Liver (tissue), 9 donors: ENCODE results near the gene NR3C1. TPM values are rescaled to one million over a fixed set of nuclear protein-coding genes. Genes with fewer than 3 reads are reported as not detected.

Source experiments
- DNase-seq: peaks from one replicate; pipeline ENCODE4 v3.0.0-alpha.2; 2017; ENCODE audit warnings: low spot score
- H3K27ac ChIP-seq, 2 donors: one replicate each; pipeline ENCODE4 v1.7.0; 2013; ENCODE audit warnings: inconsistent platforms in 2 of 2, low read length in 2 of 2, control low read depth in 1 of 2, low read depth in 1 of 2, mild to moderate bottlenecking in 1 of 2
- H3K27me3 ChIP-seq, 4 donors: one replicate each; pipeline versions ENCODE4 v1.6.1 to v1.7.0; 2013; ENCODE audit warnings: low read length in 3 of 4, inconsistent platforms in 1 of 4, mild to moderate bottlenecking in 1 of 4, moderate library complexity in 1 of 4; ENCODE audit not compliant: control insufficient read depth in 4 of 4, insufficient read depth in 4 of 4
- H3K36me3 ChIP-seq, 4 donors: one replicate each; pipeline versions ENCODE4 v1.6.1 to v1.7.0; 2013; ENCODE audit warnings: low read length in 3 of 4, mild to moderate bottlenecking in 3 of 4, low read depth in 1 of 4, moderate library complexity in 1 of 4; ENCODE audit not compliant: control insufficient read depth in 4 of 4, insufficient read depth in 3 of 4
- H3K4me1 ChIP-seq, 4 donors: one replicate each; pipeline versions ENCODE4 v1.6.1 to v1.7.0; 2013; ENCODE audit warnings: low read length in 3 of 4, mild to moderate bottlenecking in 3 of 4, moderate library complexity in 1 of 4; ENCODE audit not compliant: control insufficient read depth in 4 of 4, insufficient read depth in 4 of 4
- H3K4me3 ChIP-seq, 3 donors: one replicate each; pipeline versions ENCODE4 v1.6.1 to v1.7.0; 2013; ENCODE audit warnings: low read length in 3 of 3, control low read depth in 1 of 3, low read depth in 1 of 3, mild to moderate bottlenecking in 1 of 3
- H3K9ac ChIP-seq, 2 donors: one replicate each; pipeline ENCODE4 v1.7.0; 2013; ENCODE audit warnings: low read length in 2 of 2, mild to moderate bottlenecking in 2 of 2, moderate library complexity in 2 of 2, control low read depth in 1 of 2, low read depth in 1 of 2
- H3K9me3 ChIP-seq, 4 donors: one replicate each; pipeline versions ENCODE4 v1.6.1 to v1.7.0; 2013; ENCODE audit warnings: low read length in 3 of 4; ENCODE audit not compliant: control insufficient read depth in 4 of 4
- EGR1 ChIP-seq, 2 donors: IDR thresholded peaks; 2 replicates each; pipeline ENCODE4 v1.6.1; 2016 to 2018; ENCODE audit warnings: antibody characterized with exemption in 2 of 2, low read depth in 2 of 2
- FOXA1 ChIP-seq: IDR thresholded peaks from 2 replicates; pipeline ENCODE4 v1.6.1; 2016; ENCODE audit warnings: antibody characterized with exemption
- FOXA2 ChIP-seq: IDR thresholded peaks from 2 replicates; pipeline ENCODE4 v1.6.1; 2016; ENCODE audit warnings: antibody characterized with exemption
- GABPA ChIP-seq, 2 donors: IDR thresholded peaks in 1 of 2; conservative IDR thresholded peaks in 1 of 2; 2 replicates each; pipeline ENCODE4 v1.6.1; 2016; ENCODE audit warnings: antibody characterized with exemption in 2 of 2, mild to moderate bottlenecking in 1 of 2, moderate library complexity in 1 of 2
- HNF4A ChIP-seq, 2 donors: conservative IDR thresholded peaks; 2 replicates each; pipeline ENCODE4 v1.6.1; 2016; ENCODE audit warnings: antibody characterized with exemption in 2 of 2, mild to moderate bottlenecking in 2 of 2
- HNF4G ChIP-seq: IDR thresholded peaks from 2 replicates; pipeline ENCODE4 v1.6.1; 2016; ENCODE audit warnings: antibody characterized with exemption
- JUND ChIP-seq, 2 donors: IDR thresholded peaks; 2 replicates each; pipeline ENCODE4 v1.6.1; 2016; ENCODE audit warnings: antibody characterized with exemption in 2 of 2
- NR2F2 ChIP-seq: IDR thresholded peaks from 2 replicates; pipeline ENCODE4 v1.6.1; 2016; ENCODE audit warnings: antibody characterized with exemption
- RAD21 ChIP-seq, 2 donors: IDR thresholded peaks; 2 replicates each; pipeline ENCODE4 v1.6.1; 2016; ENCODE audit warnings: antibody characterized with exemption in 2 of 2, mild to moderate bottlenecking in 2 of 2
- RXRA ChIP-seq, 2 donors: IDR thresholded peaks; 2 replicates each; pipeline ENCODE4 v1.6.1; 2017 to 2018; ENCODE audit warnings: antibody characterized with exemption in 2 of 2, mild to moderate bottlenecking in 1 of 2
- SP1 ChIP-seq: IDR thresholded peaks from 2 replicates; pipeline ENCODE4 v1.6.1; 2018; ENCODE audit warnings: antibody characterized with exemption, mild to moderate bottlenecking
- TAF1 ChIP-seq: conservative IDR thresholded peaks from 2 replicates; pipeline ENCODE4 v1.6.1; 2016; ENCODE audit warnings: antibody characterized with exemption, mild to moderate bottlenecking
- YY1 ChIP-seq: IDR thresholded peaks from 2 replicates; pipeline ENCODE4 v1.6.1; 2016; ENCODE audit warnings: antibody characterized with exemption, mild to moderate bottlenecking
- WGBS: extraction: QIAGEN DNeasy Blood & Tissue Kit; methylation state at CpG from one replicate; pipeline ENCODE4 v1.1.7; 2013; 5-methylcytosine and 5-hydroxymethylcytosine counted together
- polyA plus RNA-seq, 2 donors: library from polyadenylated mRNA; stranded (reverse) in 1 of 2; unstranded in 1 of 2; fragments of 200-250 nt in 1 of 2; fragments of >200 nt in 1 of 2; fragmentation: Nextera tagmentation in 1 of 2; extraction: Ambion mirVana in 1 of 2; gene quantifications; one replicate each; pipeline versions ENCODE4 v1.2.1 to v1.2.3, GENCODE V29; 2013 to 2015
- total RNA-seq, 2 donors: library from RNA; depleted of rRNA; stranded (reverse); fragments of >200 nt; gene quantifications; one replicate each; pipeline ENCODE4 v1.2.3, GENCODE V29; 2014
- TF ChIP-seq, protein P1 (sequence below): fragments of 150-350 bp; IDR thresholded peaks from 2 replicates; pipeline ENCODE4 v1.5.1; 2017; ENCODE audit warnings: improper control_type of control experiment, low read depth, low read length; ENCODE audit not compliant: missing input control
- TF ChIP-seq, protein P2 (sequence below): IDR thresholded peaks from 2 replicates; pipeline ENCODE4 v1.6.1; 2016; ENCODE audit warnings: antibody characterized with exemption
- TF ChIP-seq, protein P3 (sequence below): IDR thresholded peaks from 2 replicates; pipeline ENCODE4 v1.6.1; 2016; ENCODE audit warnings: antibody characterized with exemption
- TF ChIP-seq, protein P4 (sequence below): IDR thresholded peaks from 2 replicates; pipeline ENCODE4 v1.6.1; 2016; ENCODE audit warnings: antibody characterized with exemption
- TF ChIP-seq, protein P5 (sequence below): IDR thresholded peaks from 2 replicates; pipeline ENCODE4 v1.6.1; 2016; ENCODE audit warnings: antibody characterized with exemption, mild to moderate bottlenecking
- donor health status: healthy.
- donor health status: healthy.
- donor health status: healthy.
- donor health status: healthy.
- donor health status: healthy.

NR3C1 gene
- total and polyA plus RNA-seq, 4 donors: 24.5 to 36.4 (median 29.0) TPM

DNA sequence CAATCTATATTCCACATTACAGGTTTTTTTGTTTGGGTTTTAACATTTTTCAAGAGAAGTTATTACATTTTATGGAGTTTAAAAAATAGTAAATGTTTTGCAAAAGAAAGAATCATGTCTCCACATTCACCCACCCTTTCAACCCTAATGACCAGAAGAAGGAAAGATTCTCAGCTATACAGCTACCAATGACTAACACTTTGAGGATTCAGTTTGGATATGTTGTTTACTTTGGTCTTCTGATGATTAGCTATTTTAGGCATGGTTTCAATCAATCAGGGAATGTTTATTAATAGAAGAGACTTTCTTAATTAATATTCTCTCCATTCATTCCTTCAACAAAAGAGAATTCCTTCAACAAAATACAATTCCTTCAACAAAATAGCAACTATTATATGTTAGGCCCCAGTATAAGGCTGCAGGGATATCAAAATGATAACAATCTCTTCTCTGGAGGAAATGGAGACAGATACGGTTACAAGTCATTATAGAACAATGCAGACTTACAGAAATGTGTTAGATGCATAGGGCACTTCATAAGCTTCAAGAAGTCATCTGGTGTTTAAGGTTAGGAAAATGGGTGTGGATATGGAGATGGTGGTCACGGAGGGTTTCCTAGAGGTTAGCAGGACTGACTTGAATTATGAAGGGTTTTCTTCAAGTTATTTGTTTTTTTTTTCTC, 9.3 kb upstream of the NR3C1 start:
- DNase-seq: no peak
- no peaks in the 10 kb centered on the region for H3K36me3 ChIP-seq
- H3K27me3 ChIP-seq: no peaks in the 10 kb centered on the region
- 91% methylated on average over 2 of the region's 2 CpGs for WGBS
- no peak overlapping the region for H3K4me3 ChIP-seq
- peaks cover 5 to 32% (median 29%) of the 10 kb centered on the region in 4 donors for H3K4me1 ChIP-seq
- TF ChIP-seq, protein P1, sequence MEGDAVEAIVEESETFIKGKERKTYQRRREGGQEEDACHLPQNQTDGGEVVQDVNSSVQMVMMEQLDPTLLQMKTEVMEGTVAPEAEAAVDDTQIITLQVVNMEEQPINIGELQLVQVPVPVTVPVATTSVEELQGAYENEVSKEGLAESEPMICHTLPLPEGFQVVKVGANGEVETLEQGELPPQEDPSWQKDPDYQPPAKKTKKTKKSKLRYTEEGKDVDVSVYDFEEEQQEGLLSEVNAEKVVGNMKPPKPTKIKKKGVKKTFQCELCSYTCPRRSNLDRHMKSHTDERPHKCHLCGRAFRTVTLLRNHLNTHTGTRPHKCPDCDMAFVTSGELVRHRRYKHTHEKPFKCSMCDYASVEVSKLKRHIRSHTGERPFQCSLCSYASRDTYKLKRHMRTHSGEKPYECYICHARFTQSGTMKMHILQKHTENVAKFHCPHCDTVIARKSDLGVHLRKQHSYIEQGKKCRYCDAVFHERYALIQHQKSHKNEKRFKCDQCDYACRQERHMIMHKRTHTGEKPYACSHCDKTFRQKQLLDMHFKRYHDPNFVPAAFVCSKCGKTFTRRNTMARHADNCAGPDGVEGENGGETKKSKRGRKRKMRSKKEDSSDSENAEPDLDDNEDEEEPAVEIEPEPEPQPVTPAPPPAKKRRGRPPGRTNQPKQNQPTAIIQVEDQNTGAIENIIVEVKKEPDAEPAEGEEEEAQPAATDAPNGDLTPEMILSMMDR: no peak
- no peak for TF ChIP-seq JUND (IDR thresholded peaks at IDR 0.05)
- no peak for TF ChIP-seq YY1
- TF ChIP-seq, protein P2, sequence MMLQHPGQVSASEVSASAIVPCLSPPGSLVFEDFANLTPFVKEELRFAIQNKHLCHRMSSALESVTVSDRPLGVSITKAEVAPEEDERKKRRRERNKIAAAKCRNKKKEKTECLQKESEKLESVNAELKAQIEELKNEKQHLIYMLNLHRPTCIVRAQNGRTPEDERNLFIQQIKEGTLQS: no peak
- no peak for TF ChIP-seq FOXA2
- TF ChIP-seq GABPA (IDR thresholded peaks at IDR 0.05 in 1 of 2, conservative IDR thresholded peaks at IDR 0.05 in 1 of 2): no peak
- TF ChIP-seq HNF4G: no peak
- TF ChIP-seq, protein P3, sequence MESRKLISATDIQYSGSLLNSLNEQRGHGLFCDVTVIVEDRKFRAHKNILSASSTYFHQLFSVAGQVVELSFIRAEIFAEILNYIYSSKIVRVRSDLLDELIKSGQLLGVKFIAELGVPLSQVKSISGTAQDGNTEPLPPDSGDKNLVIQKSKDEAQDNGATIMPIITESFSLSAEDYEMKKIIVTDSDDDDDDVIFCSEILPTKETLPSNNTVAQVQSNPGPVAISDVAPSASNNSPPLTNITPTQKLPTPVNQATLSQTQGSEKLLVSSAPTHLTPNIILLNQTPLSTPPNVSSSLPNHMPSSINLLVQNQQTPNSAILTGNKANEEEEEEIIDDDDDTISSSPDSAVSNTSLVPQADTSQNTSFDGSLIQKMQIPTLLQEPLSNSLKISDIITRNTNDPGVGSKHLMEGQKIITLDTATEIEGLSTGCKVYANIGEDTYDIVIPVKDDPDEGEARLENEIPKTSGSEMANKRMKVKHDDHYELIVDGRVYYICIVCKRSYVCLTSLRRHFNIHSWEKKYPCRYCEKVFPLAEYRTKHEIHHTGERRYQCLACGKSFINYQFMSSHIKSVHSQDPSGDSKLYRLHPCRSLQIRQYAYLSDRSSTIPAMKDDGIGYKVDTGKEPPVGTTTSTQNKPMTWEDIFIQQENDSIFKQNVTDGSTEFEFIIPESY: no peak
- no peak for TF ChIP-seq RAD21 (IDR thresholded peaks at IDR 0.05)
- no peak for TF ChIP-seq RXRA (IDR thresholded peaks at IDR 0.05)
- TF ChIP-seq FOXA1: no peak
- no peak for TF ChIP-seq EGR1 (IDR thresholded peaks at IDR 0.05; ENCODE audit: low read depth in 2 of 2)
- TF ChIP-seq, protein P4, sequence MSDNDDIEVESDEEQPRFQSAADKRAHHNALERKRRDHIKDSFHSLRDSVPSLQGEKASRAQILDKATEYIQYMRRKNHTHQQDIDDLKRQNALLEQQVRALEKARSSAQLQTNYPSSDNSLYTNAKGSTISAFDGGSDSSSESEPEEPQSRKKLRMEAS: no peak
- TF ChIP-seq, protein P5, sequence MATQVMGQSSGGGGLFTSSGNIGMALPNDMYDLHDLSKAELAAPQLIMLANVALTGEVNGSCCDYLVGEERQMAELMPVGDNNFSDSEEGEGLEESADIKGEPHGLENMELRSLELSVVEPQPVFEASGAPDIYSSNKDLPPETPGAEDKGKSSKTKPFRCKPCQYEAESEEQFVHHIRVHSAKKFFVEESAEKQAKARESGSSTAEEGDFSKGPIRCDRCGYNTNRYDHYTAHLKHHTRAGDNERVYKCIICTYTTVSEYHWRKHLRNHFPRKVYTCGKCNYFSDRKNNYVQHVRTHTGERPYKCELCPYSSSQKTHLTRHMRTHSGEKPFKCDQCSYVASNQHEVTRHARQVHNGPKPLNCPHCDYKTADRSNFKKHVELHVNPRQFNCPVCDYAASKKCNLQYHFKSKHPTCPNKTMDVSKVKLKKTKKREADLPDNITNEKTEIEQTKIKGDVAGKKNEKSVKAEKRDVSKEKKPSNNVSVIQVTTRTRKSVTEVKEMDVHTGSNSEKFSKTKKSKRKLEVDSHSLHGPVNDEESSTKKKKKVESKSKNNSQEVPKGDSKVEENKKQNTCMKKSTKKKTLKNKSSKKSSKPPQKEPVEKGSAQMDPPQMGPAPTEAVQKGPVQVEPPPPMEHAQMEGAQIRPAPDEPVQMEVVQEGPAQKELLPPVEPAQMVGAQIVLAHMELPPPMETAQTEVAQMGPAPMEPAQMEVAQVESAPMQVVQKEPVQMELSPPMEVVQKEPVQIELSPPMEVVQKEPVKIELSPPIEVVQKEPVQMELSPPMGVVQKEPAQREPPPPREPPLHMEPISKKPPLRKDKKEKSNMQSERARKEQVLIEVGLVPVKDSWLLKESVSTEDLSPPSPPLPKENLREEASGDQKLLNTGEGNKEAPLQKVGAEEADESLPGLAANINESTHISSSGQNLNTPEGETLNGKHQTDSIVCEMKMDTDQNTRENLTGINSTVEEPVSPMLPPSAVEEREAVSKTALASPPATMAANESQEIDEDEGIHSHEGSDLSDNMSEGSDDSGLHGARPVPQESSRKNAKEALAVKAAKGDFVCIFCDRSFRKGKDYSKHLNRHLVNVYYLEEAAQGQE: no peak
- no peak for TF ChIP-seq NR2F2
- no peak for TF ChIP-seq TAF1
- no peak for TF ChIP-seq HNF4A (conservative IDR thresholded peaks at IDR 0.05)
- no peak for TF ChIP-seq SP1
- no peaks in the 10 kb centered on the region for H3K9me3 ChIP-seq
- no peak overlapping the region for H3K9ac ChIP-seq
- no peak overlapping the region for H3K27ac ChIP-seq
